Measurements from ENCODE around the gene CCNYL1. TPM values are rescaled to one million over a fixed set of nuclear protein-coding genes. Genes with fewer than 3 reads are reported as not detected.
A peak's percentile ranks its signal among the peaks of the same experiment; 100 is the strongest.
"Not testable (repeated sequence)": the region's sequence is repeated elsewhere in the genome, so short reads cannot be mapped to it uniquely, and the experiment has no call there.

CCNYL1 gene
- total RNA-seq, 1 donor from 2014 or later: 13.5 TPM

DNA sequence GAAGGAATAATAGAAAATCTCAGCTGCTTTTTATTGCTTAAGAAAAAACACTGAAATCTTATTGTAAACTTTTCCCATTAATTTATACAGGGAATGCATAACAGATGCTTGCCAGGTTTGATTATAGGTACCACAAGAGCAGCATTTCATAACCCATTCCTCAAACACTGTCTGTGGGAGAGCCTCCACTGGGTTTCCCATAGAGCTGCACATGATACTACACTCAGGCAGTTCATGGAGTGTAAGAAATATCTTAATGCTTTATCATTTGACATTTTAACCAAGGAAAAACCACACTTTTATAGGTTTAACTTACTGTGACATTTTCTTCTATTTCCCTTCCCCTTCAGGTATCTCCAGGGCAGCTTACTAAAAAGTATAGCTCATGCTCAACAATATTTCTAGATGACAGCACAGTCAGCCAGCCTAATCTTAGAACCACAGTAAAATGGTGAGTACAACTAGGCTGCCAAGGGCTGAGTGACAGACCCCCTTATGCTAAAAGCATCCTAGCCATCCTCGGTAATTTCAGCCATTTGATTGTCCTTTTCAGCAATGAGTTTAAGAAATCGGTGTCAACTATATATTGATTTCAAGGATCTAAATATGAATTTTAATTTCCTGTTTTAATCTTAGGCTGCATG, 22.3 kb downstream of the CCNYL1 start:
- POLR2A ChIA-PET: interaction anchor here (1.2 kb wide), 1 partner anchor 22 kb away, joined by 4 read pairs; the partner anchor contains the start of gene CCNYL1
- H3K27me3 Mint-ChIP-seq: no peaks in the 10 kb centered on the region
- no peak overlapping the region for H3K27ac Mint-ChIP-seq
- peaks cover 42% of the 10 kb centered on the region for H3K36me3 Mint-ChIP-seq (ENCODE audit: low read depth)
- no peaks in the 10 kb centered on the region for H3K9me3 Mint-ChIP-seq
- TF ChIP-seq, protein P1, sequence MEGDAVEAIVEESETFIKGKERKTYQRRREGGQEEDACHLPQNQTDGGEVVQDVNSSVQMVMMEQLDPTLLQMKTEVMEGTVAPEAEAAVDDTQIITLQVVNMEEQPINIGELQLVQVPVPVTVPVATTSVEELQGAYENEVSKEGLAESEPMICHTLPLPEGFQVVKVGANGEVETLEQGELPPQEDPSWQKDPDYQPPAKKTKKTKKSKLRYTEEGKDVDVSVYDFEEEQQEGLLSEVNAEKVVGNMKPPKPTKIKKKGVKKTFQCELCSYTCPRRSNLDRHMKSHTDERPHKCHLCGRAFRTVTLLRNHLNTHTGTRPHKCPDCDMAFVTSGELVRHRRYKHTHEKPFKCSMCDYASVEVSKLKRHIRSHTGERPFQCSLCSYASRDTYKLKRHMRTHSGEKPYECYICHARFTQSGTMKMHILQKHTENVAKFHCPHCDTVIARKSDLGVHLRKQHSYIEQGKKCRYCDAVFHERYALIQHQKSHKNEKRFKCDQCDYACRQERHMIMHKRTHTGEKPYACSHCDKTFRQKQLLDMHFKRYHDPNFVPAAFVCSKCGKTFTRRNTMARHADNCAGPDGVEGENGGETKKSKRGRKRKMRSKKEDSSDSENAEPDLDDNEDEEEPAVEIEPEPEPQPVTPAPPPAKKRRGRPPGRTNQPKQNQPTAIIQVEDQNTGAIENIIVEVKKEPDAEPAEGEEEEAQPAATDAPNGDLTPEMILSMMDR (IDR thresholded peaks at IDR 0.05): no peak
- CTCF ChIA-PET: interaction anchor here (0.6 to 3.1 kb wide), 3 partner anchors 11 to 307 kb away, joined by 3 to 17 read pairs (median 3); partner anchors contain the start of gene METTL21A
- H3K4me1 Mint-ChIP-seq: peaks cover 7% of the 10 kb centered on the region
- ATAC-seq (ENCODE audit: low read depth) (no peak), DNase-seq (no peak)
- intact Hi-C loops (cut with micrococcal nuclease): loop anchor here (1.0 to 2.0 kb wide), 2 partner anchors 108 to 933 kb away; partner anchors contain the start of gene METTL21A
- H3K4me3 Mint-ChIP-seq: no peak overlapping the region

DNA sequence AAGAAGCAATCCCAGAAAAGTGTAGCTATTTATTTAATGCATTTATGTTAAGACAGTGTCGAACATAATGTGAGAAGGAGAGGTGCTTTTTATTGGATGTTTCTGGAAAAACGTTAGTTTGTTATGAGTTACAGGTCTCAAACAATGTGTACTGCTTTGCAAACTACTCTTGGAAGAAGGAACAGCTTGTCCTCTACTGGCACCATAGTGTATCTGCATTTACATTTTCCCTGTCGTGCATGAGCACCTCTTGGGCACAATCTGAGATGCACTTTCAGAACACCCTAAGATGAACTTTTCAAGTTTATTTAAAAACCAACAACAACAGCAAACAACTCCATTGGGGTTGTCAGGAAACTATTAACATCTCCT, 22.8 kb downstream of the CCNYL1 start:
- Mint-ChIP-seq H3K4me1 (peaks cover 7% of the 10 kb centered on the region), H3K9me3 (no peaks in the 10 kb centered on the region), H3K27ac (no peak overlapping the region), H3K36me3 (ENCODE audit: low read depth) (peaks cover 39% of the 10 kb centered on the region), H3K4me3 (no peak overlapping the region), H3K27me3 (no peaks in the 10 kb centered on the region)
- intact Hi-C loops (cut with micrococcal nuclease): loop anchor here (1.0 to 2.0 kb wide), 2 partner anchors 109 to 933 kb away; partner anchors contain the start of gene METTL21A
- POLR2A ChIA-PET: interaction anchor here (1.2 kb wide), 1 partner anchor 23 kb away, joined by 4 read pairs; the partner anchor contains the start of gene CCNYL1
- CTCF ChIA-PET: interaction anchor here (1.2 to 3.1 kb wide), 3 partner anchors 11 to 108 kb away, joined by 3 to 17 read pairs (median 4); partner anchors contain the start of gene METTL21A
- ATAC-seq (ENCODE audit: low read depth) (peak; percentile 40), DNase-seq (no peak)
- TF ChIP-seq, protein P1 (IDR thresholded peaks at IDR 0.05): no peak

DNA sequence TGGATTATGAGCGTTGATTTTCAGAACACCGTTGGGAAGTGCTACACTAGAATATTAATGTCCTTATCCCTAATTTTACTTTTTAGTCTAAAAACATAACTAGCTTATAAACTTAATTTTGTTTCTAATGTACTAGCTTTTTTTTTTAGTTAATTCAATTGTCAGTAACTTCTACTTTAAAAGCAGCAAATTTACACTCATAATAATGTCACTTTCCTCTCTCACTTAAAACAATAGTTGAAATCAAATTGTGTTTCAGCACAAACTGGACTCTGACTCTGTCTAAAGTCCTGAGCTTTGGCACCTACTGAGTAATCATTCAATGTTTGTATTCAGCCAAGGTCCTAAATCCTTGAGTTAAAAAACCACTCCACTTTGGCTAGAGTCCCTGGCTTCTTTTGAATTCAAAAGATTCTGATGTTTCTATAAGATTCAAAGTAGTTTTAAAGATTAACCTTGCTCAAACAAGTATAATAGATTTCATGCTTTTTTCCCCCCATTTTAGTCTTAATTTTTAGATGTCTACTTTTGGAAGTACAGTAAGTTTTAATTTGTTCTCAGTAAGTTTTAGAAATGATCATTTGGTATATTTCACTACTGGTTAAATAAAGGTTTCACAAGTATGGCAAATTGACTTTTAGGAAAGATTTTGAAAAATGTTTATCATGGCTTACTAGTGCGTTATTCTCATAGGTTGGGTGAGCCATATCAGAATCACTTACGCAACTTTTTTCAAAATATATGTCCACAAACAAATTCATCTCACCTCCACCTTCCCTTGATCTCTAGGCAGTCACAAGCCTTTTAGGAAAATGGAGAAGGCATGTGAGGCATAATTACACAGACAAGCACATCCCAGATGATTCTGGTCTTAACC, 23.4 kb downstream of the CCNYL1 start:
- DNase-seq (no peak), ATAC-seq (ENCODE audit: low read depth) (no peak)
- TF ChIP-seq, protein P1 (IDR thresholded peaks at IDR 0.05): no peak
- H3K4me1 Mint-ChIP-seq: peaks cover 7% of the 10 kb centered on the region
- no peaks in the 10 kb centered on the region for H3K27me3 Mint-ChIP-seq
- H3K36me3 Mint-ChIP-seq (ENCODE audit: low read depth): peaks cover 35% of the 10 kb centered on the region
- intact Hi-C loops (cut with micrococcal nuclease): loop anchor here (1.0 to 2.0 kb wide), 2 partner anchors 110 to 934 kb away; partner anchors contain the start of gene METTL21A
- no peak overlapping the region for H3K4me3 Mint-ChIP-seq
- H3K27ac Mint-ChIP-seq: no peak overlapping the region
- no peaks in the 10 kb centered on the region for H3K9me3 Mint-ChIP-seq
- POLR2A ChIA-PET: interaction anchor here (1.2 kb wide), 1 partner anchor 24 kb away, joined by 4 read pairs; the partner anchor contains the start of gene CCNYL1
- CTCF ChIA-PET: interaction anchor here (1.2 to 3.1 kb wide), 3 partner anchors 10 to 109 kb away, joined by 3 to 17 read pairs (median 4); partner anchors contain the start of gene METTL21A

DNA sequence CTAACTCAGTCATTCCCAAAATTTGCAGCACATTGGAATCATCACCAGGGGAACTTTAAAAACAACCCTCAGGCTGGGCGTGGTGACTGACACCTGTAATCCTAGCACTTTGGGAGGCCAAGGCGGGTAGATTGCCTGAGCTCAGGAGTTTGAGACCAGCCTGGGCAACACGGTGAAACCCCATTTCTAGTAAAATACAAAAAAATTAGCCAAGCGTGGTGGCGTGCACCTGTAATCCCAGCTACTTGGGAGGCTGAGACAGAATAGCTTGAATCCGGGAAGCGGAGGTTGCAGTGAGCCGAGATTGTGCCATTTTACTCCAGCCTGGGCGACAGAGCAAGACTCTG, 24.0 kb downstream of the CCNYL1 start:
- not testable (repeated sequence) for H3K4me3 Mint-ChIP-seq
- intact Hi-C loops (cut with micrococcal nuclease): loop anchor here (2.0 kb wide), 1 partner anchor 935 kb away; no protein-coding TSS in a partner anchor
- CTCF ChIA-PET: interaction anchor here (1.6 to 3.1 kb wide), 2 partner anchors 11 to 109 kb away, joined by 4 to 17 read pairs; partner anchors contain the start of gene METTL21A

DNA sequence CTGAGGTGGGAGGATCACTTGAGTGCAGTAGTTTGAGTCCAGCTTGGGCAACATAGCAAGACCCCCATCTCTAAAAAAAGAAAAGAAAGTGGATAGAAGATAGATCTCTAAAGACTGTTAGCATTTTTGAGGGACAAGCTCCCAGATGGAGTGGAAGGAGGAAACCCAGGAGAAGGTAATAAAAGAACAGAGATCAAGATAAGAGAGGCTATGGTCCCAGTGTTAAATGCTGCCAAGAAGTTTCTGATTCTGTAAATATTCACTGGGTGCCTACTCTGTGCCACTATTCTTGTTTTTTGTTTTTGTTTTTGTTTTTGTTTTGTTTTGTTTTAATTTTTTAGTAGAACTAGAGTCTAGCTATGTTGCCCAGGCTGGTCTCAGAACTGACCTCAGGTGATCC, 32.1 kb downstream of the CCNYL1 start:
- Mint-ChIP-seq H3K27me3 (no peaks in the 10 kb centered on the region), H3K9me3 (no peaks in the 10 kb centered on the region), H3K4me3 (no peak overlapping the region), H3K27ac (no peak overlapping the region), H3K4me1 (no peaks in the 10 kb centered on the region), H3K36me3 (ENCODE audit: low read depth) (peaks cover 31% of the 10 kb centered on the region)
- no peak for ATAC-seq (ENCODE audit: low read depth)
- intact Hi-C loops (cut with micrococcal nuclease): no loop called here
- POLR2A ChIA-PET: interaction anchor here (0.5 to 1.0 kb wide), 2 partner anchors 118 to 243 kb away, joined by 3 read pairs; partner anchors contain the start of gene METTL21A
- TF ChIP-seq, protein P1 (IDR thresholded peaks at IDR 0.05): no peak
- CTCF ChIA-PET: interaction anchor here (1.3 to 4.8 kb wide), 3 partner anchors 290 to 511 kb away, joined by 3 to 47 read pairs (median 8); no protein-coding TSS in a partner anchor
- DNase-seq: no peak

More for the DNA sequence above, 24.0 kb downstream of the CCNYL1 start:
- H3K27me3 Mint-ChIP-seq; POLR2A ChIA-PET; H3K27ac Mint-ChIP-seq; ATAC-seq (ENCODE audit: low read depth); H3K9me3 Mint-ChIP-seq; H3K4me1 Mint-ChIP-seq; DNase-seq: not testable (repeated sequence)
- H3K36me3 Mint-ChIP-seq (ENCODE audit: low read depth): peaks cover 36% of the 10 kb centered on the region

All from activated B cell treated with CpG ODN at 0.5 μM for 24 hours (primary cell).